WTC11 (cell line): ENCODE measurements around the gene NR1I3. TPM values are rescaled to one million over a fixed set of nuclear protein-coding genes. Genes with fewer than 3 reads are reported as not detected.
"Not testable (repeated sequence)": the region's sequence is repeated elsewhere in the genome, so short reads cannot be mapped to it uniquely, and the experiment has no call there.

Experiments
- ATAC-seq: fragments of 200-7000 bp; cut with Tn5 transposase; 2 replicates; pipeline ENCODE4 v1.10.0; 2021; ENCODE audit warnings: mild to moderate bottlenecking, moderate library complexity
- CTCF ChIA-PET: fragments of 300-600 bp; sonication (Branson Sonifier 250); formaldehyde crosslinking; loops from one replicate; lab custom pipeline; 2021; ENCODE audit warnings: antibody characterized with exemption; lab: Charles Lee
- POLR2A ChIA-PET: fragments of 350-600 bp; sonication (Branson Sonifier 250); formaldehyde crosslinking; loops from one replicate; lab custom pipeline; 2021; ENCODE audit warnings: antibody characterized with exemption; lab: Charles Lee
- DNase-seq: peaks from one replicate; pipeline ENCODE4 v3.0.0; 2021; ENCODE audit warnings: low spot score
- H3K27ac Mint-ChIP-seq: 2 replicates; pipeline ENCODE4 v1.8.0; 2021; ENCODE audit warnings: mixed read lengths
- H3K27me3 Mint-ChIP-seq: 2 replicates; pipeline ENCODE4 v1.8.0; 2021; ENCODE audit warnings: low read depth, mild to moderate bottlenecking, moderate library complexity, mixed read lengths
- H3K36me3 Mint-ChIP-seq: 2 replicates; pipeline ENCODE4 v1.8.0; 2021; ENCODE audit warnings: mixed read lengths
- H3K4me1 Mint-ChIP-seq: 2 replicates; pipeline ENCODE4 v1.8.0; 2022; ENCODE audit warnings: mixed read lengths
- H3K4me3 Mint-ChIP-seq: 2 replicates; pipeline ENCODE4 v1.8.0; 2021; ENCODE audit warnings: mild to moderate bottlenecking, moderate library complexity, mixed read lengths
- H3K9me3 Mint-ChIP-seq: 2 replicates; pipeline ENCODE4 v1.8.0; 2021; ENCODE audit warnings: mixed read lengths
- ATF1 ChIP-seq: sonication (generic); formaldehyde crosslinking; IDR thresholded peaks from 2 replicates; pipeline ENCODE4 v1.8.1; 2023; ENCODE audit warnings: mild to moderate bottlenecking, moderate library complexity, missing genetic modification reagents
- CREM ChIP-seq: sonication (generic); formaldehyde crosslinking; IDR thresholded peaks from 2 replicates; pipeline ENCODE4 v1.8.1; 2022; ENCODE audit warnings: mild to moderate bottlenecking, missing genetic modification reagents, moderate library complexity
- EMX1 ChIP-seq: fragments of 250-450 bp; sonication (Bioruptor Pico); IDR thresholded peaks from 2 replicates; pipeline ENCODE4 v1.8.0; 2021; ENCODE audit warnings: mild to moderate bottlenecking
- MYBL2 ChIP-seq: sonication (generic); formaldehyde crosslinking; IDR thresholded peaks from 2 replicates; pipeline ENCODE4 v1.8.1; 2023; ENCODE audit warnings: mild to moderate bottlenecking, moderate library complexity, missing genetic modification reagents
- NFYB ChIP-seq: sonication (generic); formaldehyde crosslinking; conservative IDR thresholded peaks from 2 replicates; pipeline ENCODE4 v1.8.0; 2022; ENCODE audit warnings: low read depth, missing genetic modification reagents
- RORB ChIP-seq: fragments of 250-450 bp; sonication (Bioruptor Pico); IDR thresholded peaks from 2 replicates; pipeline ENCODE4 v1.9.0; 2021; ENCODE audit warnings: mild to moderate bottlenecking
- ZNF138 ChIP-seq: sonication (generic); formaldehyde crosslinking; conservative IDR thresholded peaks from 2 replicates; pipeline ENCODE4 v1.8.1; 2022; ENCODE audit warnings: mild to moderate bottlenecking, moderate library complexity, missing genetic modification reagents
- ZNF317 ChIP-seq: sonication (generic); formaldehyde crosslinking; IDR thresholded peaks from 2 replicates; pipeline ENCODE4 v1.8.1; 2023; ENCODE audit warnings: low read depth, mild to moderate bottlenecking, moderate library complexity, missing genetic modification reagents, borderline replicate concordance
- total RNA-seq: library from RNA; stranded (reverse); gene quantifications from 3 replicates; pipeline ENCODE4 v1.2.3, GENCODE V29; 2021
- TF ChIP-seq, protein P1 (sequence below): sonication (generic); formaldehyde crosslinking; IDR thresholded peaks from 2 replicates; pipeline ENCODE4 v1.8.0; 2023; ENCODE audit warnings: mild to moderate bottlenecking, missing genetic modification reagents
- TF ChIP-seq, protein P2 (sequence below): sonication (generic); formaldehyde crosslinking; IDR thresholded peaks from 2 replicates; pipeline ENCODE4 v1.8.0; 2022; ENCODE audit warnings: mild to moderate bottlenecking, missing genetic modification reagents
- TF ChIP-seq, protein P3 (sequence below): sonication (generic); formaldehyde crosslinking; IDR thresholded peaks from 2 replicates; pipeline ENCODE4 v1.8.1; 2023; ENCODE audit warnings: mild to moderate bottlenecking, missing genetic modification reagents, borderline replicate concordance
- TF ChIP-seq, protein P4 (sequence below): sonication (generic); formaldehyde crosslinking; IDR thresholded peaks from 2 replicates; pipeline ENCODE4 v1.8.0; 2022; ENCODE audit warnings: mild to moderate bottlenecking, missing genetic modification reagents
- TF ChIP-seq, protein P5 (sequence below): fragments of 250-450 bp; sonication (Bioruptor Pico); IDR thresholded peaks from 2 replicates; pipeline ENCODE4 v1.9.0; 2021; ENCODE audit warnings: moderate library complexity, mild to moderate bottlenecking, inconsistent platforms, borderline replicate concordance
- TF ChIP-seq, protein P6 (sequence below): sonication (generic); formaldehyde crosslinking; IDR thresholded peaks from 2 replicates; pipeline ENCODE4 v1.8.1; 2023; ENCODE audit warnings: mild to moderate bottlenecking, moderate library complexity, missing genetic modification reagents
- TF ChIP-seq, protein P7 (sequence below): sonication (generic); formaldehyde crosslinking; IDR thresholded peaks from 2 replicates; pipeline ENCODE4 v1.8.1; 2022; ENCODE audit warnings: low read depth, mild to moderate bottlenecking, moderate library complexity, missing genetic modification reagents, borderline replicate concordance
- TF ChIP-seq, protein P8 (sequence below): fragments of 200-600 bp; IDR thresholded peaks from 2 replicates; pipeline ENCODE4 v1.8.0; 2022; ENCODE audit warnings: antibody characterized with exemption

NR1I3 gene
- total RNA-seq, 1 experiment from 2014 or later, result not detected

DNA sequence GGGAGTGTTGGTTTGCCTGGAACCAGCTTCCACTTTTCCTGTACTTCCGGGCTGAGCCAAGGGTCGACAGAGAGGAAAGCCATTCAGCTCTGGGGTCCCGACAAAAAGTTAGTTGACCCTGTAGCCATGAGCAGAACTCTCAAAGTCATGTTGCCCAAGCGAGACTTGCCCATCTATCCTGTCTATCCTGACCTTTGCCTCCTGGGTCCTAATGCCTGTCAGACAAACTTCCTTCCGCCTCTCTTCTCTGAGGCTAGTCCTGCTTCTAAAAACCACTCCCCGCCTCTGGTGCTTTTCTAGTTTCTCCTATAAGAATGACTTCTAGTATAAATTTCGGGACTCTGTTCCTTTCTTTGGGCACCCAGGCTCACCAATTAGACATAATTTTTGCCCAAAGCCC, 12.8 kb upstream of the NR1I3 start:
- ATAC-seq (no peak), DNase-seq (no peak)
- TF ChIP-seq CREM (CRISPR knock-in tag) (no peak), ZNF317 (CRISPR knock-in tag) (no peak), ZNF138 (CRISPR knock-in tag) (no peak), EMX1 (CRISPR knock-in tag) (no peak), RORB (CRISPR knock-in tag) (no peak)
- TF ChIP-seq, protein P1, sequence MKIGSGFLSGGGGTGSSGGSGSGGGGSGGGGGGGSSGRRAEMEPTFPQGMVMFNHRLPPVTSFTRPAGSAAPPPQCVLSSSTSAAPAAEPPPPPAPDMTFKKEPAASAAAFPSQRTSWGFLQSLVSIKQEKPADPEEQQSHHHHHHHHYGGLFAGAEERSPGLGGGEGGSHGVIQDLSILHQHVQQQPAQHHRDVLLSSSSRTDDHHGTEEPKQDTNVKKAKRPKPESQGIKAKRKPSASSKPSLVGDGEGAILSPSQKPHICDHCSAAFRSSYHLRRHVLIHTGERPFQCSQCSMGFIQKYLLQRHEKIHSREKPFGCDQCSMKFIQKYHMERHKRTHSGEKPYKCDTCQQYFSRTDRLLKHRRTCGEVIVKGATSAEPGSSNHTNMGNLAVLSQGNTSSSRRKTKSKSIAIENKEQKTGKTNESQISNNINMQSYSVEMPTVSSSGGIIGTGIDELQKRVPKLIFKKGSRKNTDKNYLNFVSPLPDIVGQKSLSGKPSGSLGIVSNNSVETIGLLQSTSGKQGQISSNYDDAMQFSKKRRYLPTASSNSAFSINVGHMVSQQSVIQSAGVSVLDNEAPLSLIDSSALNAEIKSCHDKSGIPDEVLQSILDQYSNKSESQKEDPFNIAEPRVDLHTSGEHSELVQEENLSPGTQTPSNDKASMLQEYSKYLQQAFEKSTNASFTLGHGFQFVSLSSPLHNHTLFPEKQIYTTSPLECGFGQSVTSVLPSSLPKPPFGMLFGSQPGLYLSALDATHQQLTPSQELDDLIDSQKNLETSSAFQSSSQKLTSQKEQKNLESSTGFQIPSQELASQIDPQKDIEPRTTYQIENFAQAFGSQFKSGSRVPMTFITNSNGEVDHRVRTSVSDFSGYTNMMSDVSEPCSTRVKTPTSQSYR (CRISPR knock-in tag), result no peak
- TF ChIP-seq, protein P2, sequence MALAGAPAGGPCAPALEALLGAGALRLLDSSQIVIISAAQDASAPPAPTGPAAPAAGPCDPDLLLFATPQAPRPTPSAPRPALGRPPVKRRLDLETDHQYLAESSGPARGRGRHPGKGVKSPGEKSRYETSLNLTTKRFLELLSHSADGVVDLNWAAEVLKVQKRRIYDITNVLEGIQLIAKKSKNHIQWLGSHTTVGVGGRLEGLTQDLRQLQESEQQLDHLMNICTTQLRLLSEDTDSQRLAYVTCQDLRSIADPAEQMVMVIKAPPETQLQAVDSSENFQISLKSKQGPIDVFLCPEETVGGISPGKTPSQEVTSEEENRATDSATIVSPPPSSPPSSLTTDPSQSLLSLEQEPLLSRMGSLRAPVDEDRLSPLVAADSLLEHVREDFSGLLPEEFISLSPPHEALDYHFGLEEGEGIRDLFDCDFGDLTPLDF (CRISPR knock-in tag), result no peak
- TF ChIP-seq, protein P3, sequence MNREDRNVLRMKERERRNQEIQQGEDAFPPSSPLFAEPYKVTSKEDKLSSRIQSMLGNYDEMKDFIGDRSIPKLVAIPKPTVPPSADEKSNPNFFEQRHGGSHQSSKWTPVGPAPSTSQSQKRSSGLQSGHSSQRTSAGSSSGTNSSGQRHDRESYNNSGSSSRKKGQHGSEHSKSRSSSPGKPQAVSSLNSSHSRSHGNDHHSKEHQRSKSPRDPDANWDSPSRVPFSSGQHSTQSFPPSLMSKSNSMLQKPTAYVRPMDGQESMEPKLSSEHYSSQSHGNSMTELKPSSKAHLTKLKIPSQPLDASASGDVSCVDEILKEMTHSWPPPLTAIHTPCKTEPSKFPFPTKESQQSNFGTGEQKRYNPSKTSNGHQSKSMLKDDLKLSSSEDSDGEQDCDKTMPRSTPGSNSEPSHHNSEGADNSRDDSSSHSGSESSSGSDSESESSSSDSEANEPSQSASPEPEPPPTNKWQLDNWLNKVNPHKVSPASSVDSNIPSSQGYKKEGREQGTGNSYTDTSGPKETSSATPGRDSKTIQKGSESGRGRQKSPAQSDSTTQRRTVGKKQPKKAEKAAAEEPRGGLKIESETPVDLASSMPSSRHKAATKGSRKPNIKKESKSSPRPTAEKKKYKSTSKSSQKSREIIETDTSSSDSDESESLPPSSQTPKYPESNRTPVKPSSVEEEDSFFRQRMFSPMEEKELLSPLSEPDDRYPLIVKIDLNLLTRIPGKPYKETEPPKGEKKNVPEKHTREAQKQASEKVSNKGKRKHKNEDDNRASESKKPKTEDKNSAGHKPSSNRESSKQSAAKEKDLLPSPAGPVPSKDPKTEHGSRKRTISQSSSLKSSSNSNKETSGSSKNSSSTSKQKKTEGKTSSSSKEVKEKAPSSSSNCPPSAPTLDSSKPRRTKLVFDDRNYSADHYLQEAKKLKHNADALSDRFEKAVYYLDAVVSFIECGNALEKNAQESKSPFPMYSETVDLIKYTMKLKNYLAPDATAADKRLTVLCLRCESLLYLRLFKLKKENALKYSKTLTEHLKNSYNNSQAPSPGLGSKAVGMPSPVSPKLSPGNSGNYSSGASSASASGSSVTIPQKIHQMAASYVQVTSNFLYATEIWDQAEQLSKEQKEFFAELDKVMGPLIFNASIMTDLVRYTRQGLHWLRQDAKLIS (CRISPR knock-in tag), result no peak
- TF ChIP-seq, all 79 proteins: peak for 0
- Mint-ChIP-seq H3K36me3 (peaks cover 4% of the 10 kb centered on the region), H3K27me3 (peaks cover 13% of the 10 kb centered on the region), H3K27ac (no peak overlapping the region), H3K4me1 (peaks cover 4% of the 10 kb centered on the region; the same call in 1 of the 2 replicates), H3K4me3 (no peak overlapping the region), H3K9me3 (peaks cover 14% of the 10 kb centered on the region)
- ChIA-PET CTCF (interaction anchor here (0.8 kb wide), 1 partner anchor 8 kb away, joined by 4 read pairs; the partner anchor contains the start of gene PCP4L1), POLR2A (no interaction called here)

DNA sequence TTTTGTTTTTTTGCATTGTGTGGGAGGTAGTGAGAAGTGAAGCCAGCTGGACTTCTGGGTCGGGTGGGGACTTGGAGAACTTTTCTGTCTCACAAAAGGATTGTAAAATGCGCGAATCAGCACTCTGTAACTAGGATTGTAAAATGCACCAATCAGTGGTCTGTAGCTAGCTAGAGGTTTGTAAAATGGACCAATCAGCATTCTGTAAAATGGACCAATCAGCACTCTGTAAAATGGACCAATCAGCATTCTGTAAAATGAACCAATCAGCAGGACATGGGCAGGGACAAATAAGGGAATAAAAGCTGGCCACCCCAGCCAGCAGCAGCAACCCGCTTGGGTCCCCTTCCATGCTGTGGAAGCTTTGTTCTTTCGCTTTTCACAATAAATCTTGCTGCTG, 12.1 kb upstream of the NR1I3 start:
- H3K27ac Mint-ChIP-seq, DNase-seq, H3K36me3 Mint-ChIP-seq, POLR2A ChIA-PET, H3K4me1 Mint-ChIP-seq, H3K27me3 Mint-ChIP-seq, H3K9me3 Mint-ChIP-seq, ATAC-seq, H3K4me3 Mint-ChIP-seq: not testable (repeated sequence)
- CTCF ChIA-PET, result interaction anchor here (0.8 to 1.0 kb wide), 3 partner anchors 9 to 179 kb away, joined by 3 to 4 read pairs (median 3); partner anchors contain the start of gene PCP4L1
- peak; percentile 50 for TF ChIP-seq NFYB (CRISPR knock-in tag)

DNA sequence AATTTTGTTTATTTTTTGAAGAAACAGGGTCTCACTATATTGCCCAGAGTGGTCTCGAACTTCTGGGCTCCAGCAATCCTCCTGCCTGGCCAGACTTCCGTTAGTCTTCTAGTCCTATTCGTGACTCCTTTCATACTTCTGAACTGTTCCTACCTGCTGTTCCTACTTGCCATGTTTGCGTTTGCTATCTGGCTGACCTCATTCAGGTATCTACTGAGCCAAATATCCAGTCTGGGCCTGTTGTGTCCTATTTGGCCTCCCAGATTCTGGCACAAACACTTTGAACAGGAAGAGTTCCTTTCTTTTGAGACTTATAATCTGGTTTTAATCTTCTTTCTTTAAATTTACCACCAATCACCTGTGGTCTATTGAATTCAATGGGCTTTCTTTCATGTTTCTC, 6.9 kb upstream of the NR1I3 start:
- no peak overlapping the region for H3K27ac Mint-ChIP-seq
- ChIA-PET CTCF (no interaction called here), POLR2A (no interaction called here)
- H3K36me3 Mint-ChIP-seq, result peaks cover 3% of the 10 kb centered on the region
- no peaks in the 10 kb centered on the region for H3K4me1 Mint-ChIP-seq
- H3K4me3 Mint-ChIP-seq, result no peak overlapping the region
- ATAC-seq, result no peak
- peaks cover 3% of the 10 kb centered on the region for H3K9me3 Mint-ChIP-seq
- peaks cover 8% of the 10 kb centered on the region for H3K27me3 Mint-ChIP-seq
- no peak for DNase-seq
- TF ChIP-seq MYBL2 (CRISPR knock-in tag) (no peak), ATF1 (CRISPR knock-in tag) (no peak), EMX1 (CRISPR knock-in tag) (no peak)
- TF ChIP-seq, protein P4, sequence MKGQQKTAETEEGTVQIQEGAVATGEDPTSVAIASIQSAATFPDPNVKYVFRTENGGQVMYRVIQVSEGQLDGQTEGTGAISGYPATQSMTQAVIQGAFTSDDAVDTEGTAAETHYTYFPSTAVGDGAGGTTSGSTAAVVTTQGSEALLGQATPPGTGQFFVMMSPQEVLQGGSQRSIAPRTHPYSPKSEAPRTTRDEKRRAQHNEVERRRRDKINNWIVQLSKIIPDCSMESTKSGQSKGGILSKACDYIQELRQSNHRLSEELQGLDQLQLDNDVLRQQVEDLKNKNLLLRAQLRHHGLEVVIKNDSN (CRISPR knock-in tag), result no peak
- TF ChIP-seq, protein P5, sequence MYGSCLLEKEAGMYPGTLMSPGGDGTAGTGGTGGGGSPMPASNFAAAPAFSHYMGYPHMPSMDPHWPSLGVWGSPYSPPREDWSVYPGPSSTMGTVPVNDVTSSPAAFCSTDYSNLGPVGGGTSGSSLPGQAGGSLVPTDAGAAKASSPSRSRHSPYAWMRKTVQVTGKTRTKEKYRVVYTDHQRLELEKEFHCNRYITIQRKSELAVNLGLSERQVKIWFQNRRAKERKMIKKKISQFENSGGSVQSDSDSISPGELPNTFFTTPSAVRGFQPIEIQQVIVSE (CRISPR knock-in tag), result no peak
- TF ChIP-seq, protein P6, sequence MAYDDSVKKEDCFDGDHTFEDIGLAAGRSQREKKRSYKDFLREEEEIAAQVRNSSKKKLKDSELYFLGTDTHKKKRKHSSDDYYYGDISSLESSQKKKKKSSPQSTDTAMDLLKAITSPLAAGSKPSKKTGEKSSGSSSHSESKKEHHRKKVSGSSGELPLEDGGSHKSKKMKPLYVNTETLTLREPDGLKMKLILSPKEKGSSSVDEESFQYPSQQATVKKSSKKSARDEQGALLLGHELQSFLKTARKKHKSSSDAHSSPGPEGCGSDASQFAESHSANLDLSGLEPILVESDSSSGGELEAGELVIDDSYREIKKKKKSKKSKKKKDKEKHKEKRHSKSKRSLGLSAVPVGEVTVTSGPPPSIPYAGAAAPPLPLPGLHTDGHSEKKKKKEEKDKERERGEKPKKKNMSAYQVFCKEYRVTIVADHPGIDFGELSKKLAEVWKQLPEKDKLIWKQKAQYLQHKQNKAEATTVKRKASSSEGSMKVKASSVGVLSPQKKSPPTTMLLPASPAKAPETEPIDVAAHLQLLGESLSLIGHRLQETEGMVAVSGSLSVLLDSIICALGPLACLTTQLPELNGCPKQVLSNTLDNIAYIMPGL (CRISPR knock-in tag), result no peak
- TF ChIP-seq, protein P7, sequence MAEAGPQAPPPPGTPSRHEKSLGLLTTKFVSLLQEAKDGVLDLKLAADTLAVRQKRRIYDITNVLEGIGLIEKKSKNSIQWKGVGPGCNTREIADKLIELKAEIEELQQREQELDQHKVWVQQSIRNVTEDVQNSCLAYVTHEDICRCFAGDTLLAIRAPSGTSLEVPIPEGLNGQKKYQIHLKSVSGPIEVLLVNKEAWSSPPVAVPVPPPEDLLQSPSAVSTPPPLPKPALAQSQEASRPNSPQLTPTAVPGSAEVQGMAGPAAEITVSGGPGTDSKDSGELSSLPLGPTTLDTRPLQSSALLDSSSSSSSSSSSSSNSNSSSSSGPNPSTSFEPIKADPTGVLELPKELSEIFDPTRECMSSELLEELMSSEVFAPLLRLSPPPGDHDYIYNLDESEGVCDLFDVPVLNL (CRISPR knock-in tag), result no peak
- TF ChIP-seq, protein P8, sequence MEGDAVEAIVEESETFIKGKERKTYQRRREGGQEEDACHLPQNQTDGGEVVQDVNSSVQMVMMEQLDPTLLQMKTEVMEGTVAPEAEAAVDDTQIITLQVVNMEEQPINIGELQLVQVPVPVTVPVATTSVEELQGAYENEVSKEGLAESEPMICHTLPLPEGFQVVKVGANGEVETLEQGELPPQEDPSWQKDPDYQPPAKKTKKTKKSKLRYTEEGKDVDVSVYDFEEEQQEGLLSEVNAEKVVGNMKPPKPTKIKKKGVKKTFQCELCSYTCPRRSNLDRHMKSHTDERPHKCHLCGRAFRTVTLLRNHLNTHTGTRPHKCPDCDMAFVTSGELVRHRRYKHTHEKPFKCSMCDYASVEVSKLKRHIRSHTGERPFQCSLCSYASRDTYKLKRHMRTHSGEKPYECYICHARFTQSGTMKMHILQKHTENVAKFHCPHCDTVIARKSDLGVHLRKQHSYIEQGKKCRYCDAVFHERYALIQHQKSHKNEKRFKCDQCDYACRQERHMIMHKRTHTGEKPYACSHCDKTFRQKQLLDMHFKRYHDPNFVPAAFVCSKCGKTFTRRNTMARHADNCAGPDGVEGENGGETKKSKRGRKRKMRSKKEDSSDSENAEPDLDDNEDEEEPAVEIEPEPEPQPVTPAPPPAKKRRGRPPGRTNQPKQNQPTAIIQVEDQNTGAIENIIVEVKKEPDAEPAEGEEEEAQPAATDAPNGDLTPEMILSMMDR, result no peak
